GM08714 (cell line): ENCODE measurements around the gene ADCK1.
"Not testable (repeated sequence)": the region's sequence is repeated elsewhere in the genome, so short reads cannot be mapped to it uniquely, and the experiment has no call there.

Experiments used
- H3K4me3 ChIP-seq: fragments of 200-500 bp; sonication (Bioruptor generic); 2 replicates; pipeline ENCODE4 v1.5.1; 2014; ENCODE audit warnings: mild to moderate bottlenecking, low read length, inconsistent platforms
- ZNF274 ChIP-seq: IDR thresholded peaks from 2 replicates; pipeline ENCODE4 v1.6.1; 2012; ENCODE audit warnings: mild to moderate bottlenecking, low read depth, low read length

The ADCK1 gene

DNA sequence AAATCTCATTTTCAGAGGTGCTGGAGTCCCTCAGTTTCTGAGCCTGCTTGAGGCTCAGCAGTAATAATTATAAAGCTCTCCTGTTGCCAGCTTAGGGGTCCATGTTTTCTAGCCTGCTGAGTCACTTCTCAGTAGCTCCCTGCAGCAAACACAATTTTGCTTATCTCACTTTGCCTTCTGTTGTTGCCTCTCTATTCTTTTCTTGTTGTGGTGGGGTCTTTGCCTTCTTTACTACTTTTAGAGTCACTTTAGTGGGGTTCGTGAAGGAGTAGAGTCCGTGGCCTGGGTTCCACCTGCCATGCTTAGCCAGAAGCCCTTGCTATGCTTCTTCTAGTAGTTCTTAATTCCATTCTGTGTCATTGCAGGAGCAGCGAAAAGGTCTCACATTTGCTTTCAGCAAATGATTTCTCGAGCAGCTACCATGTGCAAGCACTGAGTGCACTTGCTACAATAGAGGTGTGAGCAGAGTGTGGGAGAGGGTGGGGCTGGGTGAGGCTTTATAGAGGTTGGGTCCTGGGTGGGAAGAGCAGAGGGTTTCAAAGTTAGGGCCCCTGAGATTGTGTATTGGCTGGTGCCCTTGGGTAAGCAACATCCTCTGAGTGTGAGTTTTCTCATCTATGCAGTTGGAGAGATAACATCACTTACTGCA lies 114.3 kb downstream of the ADCK1 start:
- no peak overlapping the region for H3K4me3 ChIP-seq
- no peak for TF ChIP-seq ZNF274

DNA sequence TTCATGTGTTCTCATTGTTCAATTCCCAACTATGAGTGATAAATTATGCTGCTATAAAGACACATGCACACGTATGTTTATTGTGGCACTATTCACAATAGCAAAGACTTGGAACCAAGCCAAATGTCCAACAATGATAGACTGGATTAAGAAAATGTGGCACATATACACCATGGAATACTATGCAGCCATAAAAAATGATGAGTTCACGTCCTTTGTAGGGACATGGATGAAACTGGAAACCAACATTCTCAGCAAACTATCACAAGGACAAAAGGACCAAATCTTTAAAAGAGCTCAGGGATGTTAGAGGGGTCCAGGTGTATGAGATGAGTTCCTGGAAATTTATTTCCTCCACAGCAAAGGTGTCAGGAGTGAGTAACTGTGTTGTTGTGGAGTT lies 115.5 kb downstream of the ADCK1 start:
- not testable (repeated sequence) for H3K4me3 ChIP-seq

DNA sequence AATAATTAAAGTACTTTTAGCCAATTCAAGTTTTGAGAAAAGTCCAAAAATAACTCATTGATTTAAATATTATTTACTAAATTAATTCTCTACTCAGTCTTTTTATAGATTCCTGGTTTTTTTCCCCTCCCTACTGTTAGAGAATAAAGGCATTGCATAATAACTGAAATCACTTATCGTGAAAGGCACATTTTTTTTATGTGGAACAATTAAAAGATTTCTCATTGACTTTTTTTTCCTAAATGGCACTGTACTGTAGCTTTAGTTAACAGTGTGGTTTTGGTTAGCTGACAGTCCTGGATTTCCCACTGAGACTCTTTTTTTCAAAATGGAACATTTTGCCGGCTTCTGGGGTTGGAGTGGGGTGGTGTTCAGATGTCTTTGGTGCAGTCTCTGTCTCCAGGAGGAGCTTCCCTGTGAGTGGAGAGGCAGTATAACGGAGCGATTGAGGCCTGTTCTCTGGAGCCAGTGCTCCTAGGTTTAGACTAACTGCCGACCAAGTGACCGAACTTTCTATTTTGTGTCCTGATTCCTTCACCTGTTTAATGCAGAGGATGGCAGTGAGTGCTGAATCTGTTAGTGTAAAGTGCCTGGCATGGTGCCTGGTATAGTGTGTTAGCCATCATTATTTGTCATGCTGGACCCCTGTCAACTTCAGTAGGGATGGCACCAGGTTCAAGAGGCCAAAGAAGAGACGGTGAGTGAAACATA lies 117.7 kb downstream of the ADCK1 start:
- TF ChIP-seq ZNF274: no peak
- H3K4me3 ChIP-seq: no peak overlapping the region

DNA sequence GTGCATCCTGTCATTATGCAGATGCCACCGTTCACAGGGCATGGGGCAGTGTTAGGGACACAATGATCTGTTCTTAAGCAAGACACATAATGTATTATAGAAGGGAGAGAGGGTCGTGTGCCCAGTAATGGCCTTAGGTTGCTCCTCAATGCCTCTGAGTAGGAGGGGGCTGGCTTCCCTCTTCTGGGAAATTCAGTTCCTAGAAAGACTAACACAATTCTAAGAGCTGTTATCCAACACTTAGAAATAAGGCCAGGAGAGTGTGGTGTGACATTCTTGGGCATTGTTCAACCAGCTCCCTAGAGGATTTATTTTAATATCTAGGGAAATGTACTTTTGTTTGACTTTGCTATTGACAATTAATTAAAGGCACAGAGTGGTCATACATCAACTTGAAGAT lies 118.5 kb downstream of the ADCK1 start:
- no peak overlapping the region for H3K4me3 ChIP-seq
- no peak for TF ChIP-seq ZNF274

DNA sequence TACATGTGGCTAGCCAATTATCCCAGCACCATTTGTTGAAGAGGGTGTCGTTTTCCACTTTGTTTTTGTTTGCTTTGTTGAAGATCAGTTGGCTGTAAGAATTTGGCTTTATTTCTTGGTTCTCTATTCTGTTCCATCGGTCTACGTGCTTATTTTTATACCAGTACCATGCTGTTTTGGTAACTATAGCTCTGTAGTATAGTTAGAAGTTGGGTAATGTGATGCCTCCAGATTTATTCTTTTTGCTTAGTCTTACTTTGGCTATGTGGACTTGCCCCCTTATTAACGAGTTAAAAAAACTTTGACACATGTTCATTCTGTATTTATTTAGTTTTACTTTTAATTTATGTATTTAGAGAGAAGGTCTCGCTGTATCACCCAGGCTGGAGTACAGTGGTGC lies 120.4 kb downstream of the ADCK1 start:
- TF ChIP-seq ZNF274: no peak
- H3K4me3 ChIP-seq: no peak overlapping the region

DNA sequence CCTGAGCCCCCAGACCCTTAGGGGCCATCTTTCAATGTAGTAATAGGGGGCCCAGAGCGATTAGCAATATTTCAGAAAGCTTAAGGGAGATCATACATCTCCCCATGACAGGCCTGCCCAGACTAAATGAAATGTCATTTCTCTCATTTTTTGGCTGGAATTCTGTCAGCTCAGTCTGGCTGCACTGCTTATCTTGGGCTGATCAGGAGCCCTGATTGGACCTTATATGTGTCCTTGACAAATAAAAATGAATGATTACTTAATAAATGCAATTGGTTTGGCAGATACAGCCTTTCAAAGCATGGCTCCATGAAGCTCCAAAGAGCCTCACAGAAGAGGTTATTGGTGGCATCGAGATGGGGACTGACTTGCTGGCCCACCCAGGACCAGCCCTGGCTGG lies 121.9 kb downstream of the ADCK1 start:
- no peak for TF ChIP-seq ZNF274
- no peak overlapping the region for H3K4me3 ChIP-seq

DNA sequence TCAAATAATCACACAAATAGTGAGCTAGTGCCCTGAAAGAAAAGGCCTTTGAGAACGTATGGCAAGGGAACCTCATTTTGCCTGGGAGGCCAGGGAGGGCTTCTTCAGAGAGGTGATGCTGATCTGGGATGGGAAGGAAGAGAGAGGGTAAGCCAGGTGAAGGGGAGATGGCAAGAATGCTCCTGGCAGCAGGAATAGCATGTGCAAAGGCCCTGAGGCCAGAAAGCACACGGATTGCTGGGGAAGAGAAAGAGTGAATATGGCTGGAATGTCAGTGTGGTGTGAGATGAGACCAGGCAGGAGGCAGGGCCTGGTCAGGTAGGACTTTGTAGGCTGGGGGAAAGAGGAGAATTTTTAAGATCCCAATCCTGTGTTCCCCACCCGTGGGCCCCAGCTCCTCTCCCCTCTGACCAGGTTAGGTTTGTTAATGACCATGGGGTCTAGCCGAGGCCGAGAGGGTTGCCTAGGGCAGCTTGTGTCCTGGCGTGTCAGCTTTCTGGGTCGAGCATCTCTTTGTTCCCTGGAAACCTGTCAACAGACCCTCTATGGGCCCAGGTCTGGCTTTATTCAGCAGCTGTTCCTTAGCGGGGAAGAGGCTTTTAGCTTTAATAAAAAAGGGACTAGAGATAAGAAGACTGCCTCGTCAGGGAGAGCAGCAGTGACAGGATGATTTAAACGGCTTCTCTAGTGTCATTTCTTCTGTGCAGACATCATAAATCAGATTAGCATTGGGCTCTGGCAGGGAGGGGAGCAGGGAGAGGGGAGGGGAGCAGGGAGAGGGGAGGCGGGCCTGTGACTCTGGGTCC lies 123.4 kb downstream of the ADCK1 start:
- TF ChIP-seq ZNF274: no peak
- no peak overlapping the region for H3K4me3 ChIP-seq

DNA sequence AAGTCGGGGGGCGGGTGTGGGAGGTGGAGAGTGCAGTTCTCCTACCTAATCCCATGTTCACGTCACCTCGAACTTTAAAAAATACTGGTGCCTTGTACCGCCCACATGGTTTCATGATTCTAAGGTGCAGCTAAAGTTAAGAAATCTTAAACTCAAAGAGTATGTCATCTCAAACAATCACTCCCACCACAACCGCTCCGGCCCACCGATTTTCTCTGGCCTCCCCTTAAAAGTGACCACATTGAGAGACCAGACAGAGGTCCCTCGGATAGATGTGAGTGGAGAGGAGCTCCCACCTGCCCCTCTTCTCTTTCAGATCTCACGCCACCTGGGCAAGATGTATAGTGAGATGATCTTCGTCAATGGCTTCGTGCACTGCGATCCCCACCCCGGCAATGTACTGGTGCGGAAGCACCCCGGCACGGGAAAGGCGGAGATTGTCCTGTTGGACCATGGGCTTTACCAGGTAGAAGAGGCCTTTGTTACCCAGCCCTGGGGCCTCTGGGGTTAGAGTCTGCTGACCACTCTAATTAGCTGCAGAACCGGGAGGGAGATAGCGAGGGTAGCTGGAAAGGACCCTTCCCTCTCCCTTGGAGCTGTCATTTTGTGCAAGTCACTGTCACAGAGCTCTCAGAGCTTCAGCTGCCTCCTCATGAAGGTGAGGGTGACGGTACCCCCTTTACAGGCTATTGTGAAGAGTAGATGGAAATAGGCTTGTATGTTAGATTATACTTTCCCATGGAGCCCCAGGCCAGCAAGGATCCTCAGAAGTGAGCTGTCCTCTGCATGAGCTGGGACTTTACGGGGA lies 124.4 kb downstream of the ADCK1 start:
- no peak for TF ChIP-seq ZNF274
- no peak overlapping the region for H3K4me3 ChIP-seq

DNA sequence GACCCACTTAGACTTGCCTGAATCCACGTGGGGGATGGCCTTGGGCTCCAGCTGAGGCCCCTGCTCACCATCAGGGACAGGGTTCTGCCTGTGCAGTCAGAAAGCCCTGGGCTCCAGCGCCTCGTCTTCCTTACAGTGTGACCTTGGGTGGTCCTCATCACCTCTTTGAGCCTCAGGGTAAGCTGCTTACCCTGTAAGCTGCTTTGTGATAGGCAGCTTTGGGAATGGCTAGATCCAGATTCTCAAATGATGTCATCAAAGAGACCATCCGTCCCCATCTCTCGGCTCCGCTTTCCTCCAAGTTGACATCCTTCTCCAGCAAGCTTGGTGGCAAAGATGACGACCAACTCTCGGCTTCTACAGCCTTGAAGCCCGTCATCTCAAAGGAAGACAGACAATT lies 127.0 kb downstream of the ADCK1 start:
- no peak overlapping the region for H3K4me3 ChIP-seq
- TF ChIP-seq ZNF274: no peak

DNA sequence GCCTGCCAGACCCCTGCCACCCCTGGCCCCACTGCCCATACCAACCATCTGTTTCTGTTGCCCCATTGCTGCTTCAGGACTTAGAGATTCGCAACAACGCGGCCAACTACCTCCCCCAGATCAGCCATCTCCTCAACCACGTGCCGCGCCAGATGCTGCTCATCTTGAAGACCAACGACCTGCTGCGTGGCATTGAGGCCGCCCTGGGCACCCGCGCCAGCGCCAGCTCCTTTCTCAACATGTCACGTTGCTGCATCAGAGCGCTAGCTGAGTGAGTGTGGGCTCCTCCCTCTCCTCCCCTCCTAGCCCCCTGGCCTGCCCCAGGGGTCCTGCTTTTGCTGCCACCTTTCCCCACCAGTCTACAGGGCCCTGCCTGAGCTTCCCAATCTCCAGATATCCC lies 131.5 kb downstream of the ADCK1 start:
- no peak overlapping the region for H3K4me3 ChIP-seq
- no peak for TF ChIP-seq ZNF274

DNA sequence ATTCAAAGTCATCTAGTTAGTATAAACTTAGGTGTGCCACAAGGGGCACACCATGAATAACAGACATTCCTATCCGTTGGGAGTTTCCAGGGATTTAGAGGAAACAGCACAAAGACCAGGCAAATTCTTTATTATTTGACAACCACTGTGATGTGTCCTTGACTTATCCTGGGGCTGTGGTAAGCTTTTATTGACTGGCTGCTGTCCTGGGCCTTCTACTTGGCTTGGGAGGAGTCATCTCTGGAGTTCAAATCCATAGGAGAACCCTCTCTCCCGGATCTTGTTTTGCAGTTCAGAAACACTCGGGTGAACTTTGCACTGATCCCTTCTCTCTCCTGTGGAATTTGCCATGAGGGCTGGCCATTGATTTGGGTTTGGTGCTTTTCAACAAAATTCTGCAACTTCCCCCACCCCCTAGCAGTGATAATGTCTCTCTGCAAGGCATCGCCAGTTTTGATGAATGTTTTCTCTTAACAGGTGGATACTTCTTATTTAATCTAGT lies 136.3 kb downstream of the ADCK1 start:
- no peak for TF ChIP-seq ZNF274
- no peak overlapping the region for H3K4me3 ChIP-seq

DNA sequence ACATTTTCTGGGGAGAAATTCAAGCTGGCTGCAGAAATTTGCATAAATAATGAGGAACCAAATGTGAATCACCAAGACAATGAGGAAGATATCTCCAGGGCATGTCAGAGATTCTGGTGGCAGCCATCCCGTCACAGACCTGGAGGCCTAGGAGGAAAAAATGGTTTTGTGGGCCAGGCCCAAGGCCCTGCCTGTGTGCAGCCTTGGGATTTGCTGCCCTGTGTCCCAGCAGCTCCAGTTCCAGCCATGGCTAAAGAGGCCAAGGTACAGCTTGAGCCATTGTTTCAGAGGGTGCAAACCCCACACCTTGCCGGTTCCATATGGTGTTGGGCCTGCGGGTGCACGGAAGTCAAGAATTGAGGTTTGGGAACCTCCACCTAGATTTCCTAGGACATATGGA lies 147.5 kb downstream of the ADCK1 start:
- H3K4me3 ChIP-seq: no peak overlapping the region
- TF ChIP-seq ZNF274: no peak

DNA sequence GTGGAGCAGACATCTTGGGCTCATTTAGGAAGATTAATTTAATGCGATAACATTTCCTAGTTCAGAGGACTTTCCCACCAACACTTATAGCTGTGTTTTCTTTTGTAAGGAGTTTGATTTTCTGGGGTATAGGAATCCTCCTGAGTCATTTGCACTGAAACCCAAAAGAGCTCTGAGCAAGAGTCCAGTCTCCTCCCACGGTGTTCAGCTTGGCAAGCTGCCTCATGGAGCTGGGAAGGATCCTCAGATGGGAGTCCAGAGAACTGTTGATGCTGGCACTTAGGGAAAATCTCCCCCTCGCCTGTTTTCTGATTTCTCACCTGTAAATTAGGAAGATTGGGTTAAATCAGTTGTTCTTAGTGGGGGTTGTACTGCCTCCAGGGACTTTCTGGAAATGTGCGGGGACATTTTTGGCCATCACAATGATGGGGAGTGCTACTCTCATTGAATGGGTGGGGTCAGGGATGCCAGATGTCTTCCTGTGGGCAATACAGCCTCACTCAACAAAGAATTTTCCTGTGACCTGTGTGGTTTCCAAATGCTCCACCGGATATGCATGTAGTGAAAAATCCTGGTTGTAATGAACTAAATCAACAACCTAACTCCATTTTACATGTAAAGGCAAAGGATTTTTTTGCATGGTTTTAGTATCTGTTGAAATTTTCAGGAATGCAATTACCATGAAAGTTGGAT lies 150.6 kb downstream of the ADCK1 start:
- TF ChIP-seq ZNF274: no peak
- no peak overlapping the region for H3K4me3 ChIP-seq

DNA sequence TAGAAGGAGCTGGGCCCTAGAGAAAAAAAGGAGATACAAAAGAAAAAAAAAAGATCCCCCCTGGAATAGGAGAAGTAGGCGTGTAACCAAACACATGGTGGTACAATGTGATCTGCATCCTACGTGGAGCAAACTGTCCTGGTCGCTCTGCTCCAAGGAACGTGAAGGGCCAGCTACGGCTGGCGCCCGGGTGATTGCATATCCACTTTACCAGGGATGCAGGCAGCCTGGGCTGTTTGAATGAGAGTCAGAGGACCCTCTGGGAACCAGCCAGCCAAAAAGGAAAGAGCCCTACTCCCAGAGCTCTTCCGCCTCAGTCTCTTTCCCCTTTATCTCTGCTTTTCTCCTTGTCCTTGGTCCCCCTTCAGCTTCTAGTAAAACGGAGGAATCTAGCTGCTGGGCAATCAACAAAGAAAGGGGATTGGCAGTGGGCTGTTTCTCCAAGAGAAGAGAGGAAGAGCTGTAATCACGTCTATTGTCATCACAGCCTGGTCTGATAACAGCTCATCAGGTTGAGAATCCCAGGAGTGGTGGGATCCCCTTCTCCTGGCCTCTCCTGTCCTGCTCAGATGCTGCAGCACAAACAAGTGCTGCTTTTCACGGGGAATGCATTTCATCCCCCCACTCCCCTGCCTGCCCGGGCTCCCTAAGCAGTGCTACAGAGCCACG lies 156.0 kb downstream of the ADCK1 start:
- H3K4me3 ChIP-seq: no peak overlapping the region
- no peak for TF ChIP-seq ZNF274

DNA sequence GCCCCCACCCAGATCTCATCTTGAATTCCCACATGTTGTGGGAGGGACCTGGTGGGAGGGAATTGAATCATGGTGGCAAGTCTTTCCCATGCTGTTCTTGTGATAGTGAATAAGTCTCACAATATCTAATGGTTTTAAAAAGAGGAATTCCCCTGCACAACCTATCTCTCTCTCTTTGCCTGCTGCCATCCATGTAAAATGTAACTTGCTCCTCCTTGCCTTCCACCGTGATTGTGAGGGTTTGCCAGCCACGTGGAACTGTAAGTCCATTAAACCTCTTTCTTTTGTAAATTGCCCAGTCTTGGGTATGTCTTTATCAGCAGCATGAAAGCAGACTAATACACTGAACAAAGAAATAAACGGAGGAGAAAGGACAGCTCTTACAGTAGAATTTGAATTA lies 159.8 kb downstream of the ADCK1 start:
- not testable (repeated sequence) for H3K4me3 ChIP-seq
